ENCODE measurements around the gene TIAM1.

- no peak for TF ChIP-seq CTCF (IDR thresholded peaks at IDR 0.05)
- TF ChIP-seq ZFX (IDR thresholded peaks at IDR 0.05; ENCODE audit: borderline replicate concordance): no peak
These were observed 23.7 kb upstream of the TIAM1 start for GRCh38 chr21:31367801-31368200.
